DMS114 treated with DMSO at 0.1 percent for 48 hours (cell line): Measurements from ENCODE around the gene AGAP3.

Experiments used
- DNase-seq: peaks from one replicate; lab custom pipeline; 2025; ENCODE audit not compliant: unreplicated experiment; lab: John Stamatoyannopoulos, UW

Gene AGAP3

GRCh38 chr7:151087245-151088018 lies 1.2 kb downstream of the AGAP3 start:
- DNase-seq = no peak

GRCh38 chr7:151088019-151088855 lies 2.0 kb downstream of the AGAP3 start:
- DNase-seq = no peak

- no peak for DNase-seq
Observed at GRCh38 chr7:151088856-151089699, 2.8 kb downstream of the AGAP3 start.

GRCh38 chr7:151089893-151090730 lies 3.8 kb downstream of the AGAP3 start:
- no peak for DNase-seq

- no peak for DNase-seq
Observed at GRCh38 chr7:151091003-151091402, 4.7 kb downstream of the AGAP3 start.

- no peak for DNase-seq
Observed at GRCh38 chr7:151091431-151091830, 5.2 kb downstream of the AGAP3 start.

GRCh38 chr7:151091988-151092387 lies 5.7 kb downstream of the AGAP3 start:
- no peak for DNase-seq

- DNase-seq = no peak
Observed at GRCh38 chr7:151093748-151094147, 7.5 kb downstream of the AGAP3 start.

GRCh38 chr7:151094675-151095074 lies 8.4 kb downstream of the AGAP3 start:
- DNase-seq = no peak

- DNase-seq = no peak
Observed at GRCh38 chr7:151095123-151095797, 9.0 kb downstream of the AGAP3 start.

- DNase-seq = no peak
Observed at GRCh38 chr7:151095828-151096475, 9.7 kb downstream of the AGAP3 start.

GRCh38 chr7:151099486-151100211 lies 13.4 kb downstream of the AGAP3 start:
- no peak for DNase-seq

GRCh38 chr7:151100921-151101320 lies 14.6 kb downstream of the AGAP3 start:
- no peak for DNase-seq

- DNase-seq = no peak
Observed at GRCh38 chr7:151101621-151102396, 15.5 kb downstream of the AGAP3 start.

GRCh38 chr7:151102991-151103390 lies 16.7 kb downstream of the AGAP3 start:
- DNase-seq = no peak

GRCh38 chr7:151103973-151104372 lies 17.7 kb downstream of the AGAP3 start:
- DNase-seq = no peak

- no peak for DNase-seq
Observed at GRCh38 chr7:151104411-151105235, 18.3 kb downstream of the AGAP3 start.
